ENCODE measurements around the gene SGCG.

The SGCG gene

DNA sequence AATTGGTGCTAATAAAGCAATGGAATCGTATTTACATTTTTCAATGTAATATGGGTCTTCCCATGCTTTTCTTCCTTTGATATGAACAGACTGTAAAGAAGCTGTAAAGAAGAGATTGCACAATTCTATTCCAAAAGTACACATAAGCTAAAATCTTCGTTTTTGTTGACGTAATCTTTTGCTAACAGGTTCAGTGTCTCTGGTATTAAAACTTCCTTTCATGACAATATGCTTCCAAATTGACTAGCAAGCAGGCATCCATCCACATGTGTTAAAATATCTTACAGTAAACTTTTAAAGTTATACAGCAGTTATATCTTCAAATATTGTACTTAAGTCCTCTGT lies 19.3 kb upstream of the SGCG start:
- TF ChIP-seq, protein P1, sequence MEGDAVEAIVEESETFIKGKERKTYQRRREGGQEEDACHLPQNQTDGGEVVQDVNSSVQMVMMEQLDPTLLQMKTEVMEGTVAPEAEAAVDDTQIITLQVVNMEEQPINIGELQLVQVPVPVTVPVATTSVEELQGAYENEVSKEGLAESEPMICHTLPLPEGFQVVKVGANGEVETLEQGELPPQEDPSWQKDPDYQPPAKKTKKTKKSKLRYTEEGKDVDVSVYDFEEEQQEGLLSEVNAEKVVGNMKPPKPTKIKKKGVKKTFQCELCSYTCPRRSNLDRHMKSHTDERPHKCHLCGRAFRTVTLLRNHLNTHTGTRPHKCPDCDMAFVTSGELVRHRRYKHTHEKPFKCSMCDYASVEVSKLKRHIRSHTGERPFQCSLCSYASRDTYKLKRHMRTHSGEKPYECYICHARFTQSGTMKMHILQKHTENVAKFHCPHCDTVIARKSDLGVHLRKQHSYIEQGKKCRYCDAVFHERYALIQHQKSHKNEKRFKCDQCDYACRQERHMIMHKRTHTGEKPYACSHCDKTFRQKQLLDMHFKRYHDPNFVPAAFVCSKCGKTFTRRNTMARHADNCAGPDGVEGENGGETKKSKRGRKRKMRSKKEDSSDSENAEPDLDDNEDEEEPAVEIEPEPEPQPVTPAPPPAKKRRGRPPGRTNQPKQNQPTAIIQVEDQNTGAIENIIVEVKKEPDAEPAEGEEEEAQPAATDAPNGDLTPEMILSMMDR (conservative IDR thresholded peaks at IDR 0.05; ENCODE audit: low read depth, low read length) = no peak
- DNase-seq (ENCODE audit: low read depth) = no peak
- no peak overlapping the region for H3K4me3 ChIP-seq (ENCODE audit: low read length)

DNA sequence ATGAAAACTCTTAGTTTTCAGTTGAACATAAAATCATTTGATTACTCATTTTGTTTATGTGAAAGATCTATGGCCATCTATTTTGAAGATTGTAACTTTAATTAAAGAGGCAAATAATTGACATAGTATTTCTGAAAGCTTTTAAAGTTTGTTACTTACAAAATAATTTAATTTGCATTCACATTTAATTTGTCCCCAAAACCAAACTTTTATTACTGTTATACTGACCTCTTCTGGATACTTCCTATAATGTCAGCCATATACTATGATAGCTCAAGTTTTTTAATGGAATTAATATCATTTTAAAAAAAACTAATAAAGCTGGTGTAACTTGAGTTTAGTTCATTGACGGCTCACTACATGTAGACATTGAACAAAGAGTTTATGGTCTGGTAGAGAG lies 4.9 kb upstream of the SGCG start:
- no peak for DNase-seq (ENCODE audit: low read depth)
- no peak overlapping the region for H3K4me3 ChIP-seq (ENCODE audit: low read length)
- TF ChIP-seq, protein P1 (conservative IDR thresholded peaks at IDR 0.05; ENCODE audit: low read depth, low read length) = peak; percentile 28

DNA sequence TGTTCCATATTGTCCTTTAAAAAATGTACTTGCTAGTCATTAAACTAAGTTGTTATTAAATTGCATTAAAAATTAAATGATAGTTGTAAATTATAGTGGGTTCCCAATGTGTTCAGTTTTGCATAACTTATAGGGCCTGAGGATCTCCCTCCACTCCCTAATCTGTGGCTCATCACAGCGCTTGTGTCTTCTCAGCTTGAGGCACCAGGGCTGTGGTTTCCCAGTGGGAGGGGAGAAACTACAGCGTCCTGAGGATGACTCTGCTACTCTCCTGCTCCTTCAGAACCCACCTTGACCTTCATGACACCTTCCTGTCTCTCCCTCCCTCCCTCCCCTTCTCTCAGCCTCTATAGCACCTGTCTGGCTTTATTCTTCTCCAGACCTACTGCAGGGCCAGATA lies 1.4 kb downstream of the SGCG start:
- H3K4me3 ChIP-seq (ENCODE audit: low read length) = no peak overlapping the region
- DNase-seq (ENCODE audit: low read depth) = no peak
- TF ChIP-seq, protein P1 (conservative IDR thresholded peaks at IDR 0.05; ENCODE audit: low read depth, low read length) = no peak

DNA sequence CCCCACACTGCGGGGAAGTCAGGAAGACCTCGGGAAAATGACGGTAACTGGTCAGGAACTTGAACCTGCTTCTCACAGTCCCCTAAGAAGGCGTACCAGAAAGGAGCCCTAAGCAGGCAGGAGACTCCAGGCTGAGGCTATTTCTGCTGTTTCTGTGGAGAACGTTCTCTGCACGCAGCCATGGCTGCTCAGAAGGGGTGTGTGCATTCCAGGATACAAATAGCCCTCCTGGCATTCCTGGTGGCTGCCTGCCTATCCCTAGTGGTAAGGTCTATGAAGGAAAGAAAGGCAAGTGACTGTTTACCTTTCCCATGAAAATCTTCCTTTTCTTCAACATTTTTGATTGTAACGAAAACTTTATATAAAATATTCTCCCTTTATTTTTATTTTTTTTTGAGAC lies 2.5 kb downstream of the SGCG start:
- DNase-seq (ENCODE audit: low read depth) = no peak
- TF ChIP-seq, protein P1 (conservative IDR thresholded peaks at IDR 0.05; ENCODE audit: low read depth, low read length) = no peak
- H3K4me3 ChIP-seq (ENCODE audit: low read length) = no peak overlapping the region

DNA sequence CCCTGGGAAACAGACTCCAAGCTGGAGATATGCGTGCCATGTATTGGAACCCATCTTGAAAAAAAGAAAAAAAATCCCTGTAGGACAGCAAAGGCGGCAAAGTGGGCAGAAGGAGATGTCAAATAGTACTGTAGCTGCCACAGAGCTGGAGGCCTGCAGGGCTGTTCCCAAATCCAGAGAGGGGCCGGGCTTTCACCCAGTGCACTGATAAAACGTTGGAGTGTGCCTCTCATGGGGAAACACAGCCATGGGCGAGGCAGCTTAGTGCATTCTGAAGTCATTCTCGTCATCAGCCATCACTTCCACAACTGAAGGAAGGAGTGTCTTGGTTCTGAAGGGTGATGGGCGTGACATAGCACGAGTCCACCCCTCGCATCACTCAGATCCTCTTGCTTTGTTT lies 4.8 kb downstream of the SGCG start:
- TF ChIP-seq, protein P1 (conservative IDR thresholded peaks at IDR 0.05; ENCODE audit: low read depth, low read length) = no peak

DNA sequence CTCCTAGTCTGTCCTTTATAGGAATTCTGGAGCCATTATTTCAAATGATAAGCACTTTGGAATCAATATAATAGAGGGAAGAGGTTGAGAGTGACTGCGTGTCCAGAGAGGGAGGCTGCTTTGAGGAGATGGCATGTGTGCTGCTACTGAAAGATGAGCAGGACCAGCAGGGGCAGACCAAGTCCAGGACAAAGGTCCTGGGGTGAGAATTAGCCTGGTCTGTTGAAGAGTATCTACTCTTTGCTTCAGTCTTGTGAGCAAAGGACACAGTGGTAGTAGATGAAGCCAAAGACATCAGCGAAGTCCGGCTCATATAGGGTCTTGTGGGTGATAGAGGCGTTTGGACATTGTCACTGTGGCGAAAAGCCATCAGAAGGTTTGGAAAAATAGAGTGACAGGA lies 21.1 kb downstream of the SGCG start:
- TF ChIP-seq, protein P1 (conservative IDR thresholded peaks at IDR 0.05; ENCODE audit: low read depth, low read length) = no peak
- no peak for DNase-seq (ENCODE audit: low read depth)
- H3K4me3 ChIP-seq (ENCODE audit: low read length) = no peak overlapping the region

More for the DNA sequence above, 4.8 kb downstream of the SGCG start:
- DNase-seq (ENCODE audit: low read depth) = no peak
- no peak overlapping the region for H3K4me3 ChIP-seq (ENCODE audit: low read length)

DNA sequence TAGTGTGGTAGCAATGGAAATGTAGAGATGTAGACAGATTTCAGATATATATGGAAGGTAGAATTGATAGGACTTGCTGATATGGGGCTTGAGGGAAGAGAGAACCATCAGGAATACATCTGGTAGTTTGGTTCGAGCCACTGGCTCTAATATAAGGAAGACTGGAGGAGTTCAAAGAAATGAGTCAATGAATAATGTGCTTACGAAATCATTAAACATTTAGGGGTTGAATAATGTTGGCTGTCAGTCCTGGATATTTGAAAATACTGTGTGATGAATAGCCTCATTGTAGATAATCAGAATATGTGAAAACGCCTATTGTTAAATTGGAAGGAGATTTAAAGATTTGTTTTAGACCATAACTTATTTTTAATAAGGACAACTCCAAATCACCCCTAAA lies 21.6 kb downstream of the SGCG start:
- DNase-seq (ENCODE audit: low read depth) = peak; percentile 9
- no peak overlapping the region for H3K4me3 ChIP-seq (ENCODE audit: low read length)
- TF ChIP-seq, protein P1 (conservative IDR thresholded peaks at IDR 0.05; ENCODE audit: low read depth, low read length) = no peak

Measured in retinal pigment epithelial cell (primary cell).